GM18868 (cell line): ENCODE data around the gene HPSE.
"Not testable (repeated sequence)": the region's sequence is repeated elsewhere in the genome, so short reads cannot be mapped to it uniquely, and the experiment has no call there.

ENCODE experiments used
- ATAC-seq: cut with Tn5 transposase; IDR thresholded peaks from one replicate; pipeline ENCODE4 v1.9.1; 2021; ENCODE audit warnings: mild to moderate bottlenecking, moderate library complexity; ENCODE audit not compliant: unreplicated experiment

HPSE gene

DNA sequence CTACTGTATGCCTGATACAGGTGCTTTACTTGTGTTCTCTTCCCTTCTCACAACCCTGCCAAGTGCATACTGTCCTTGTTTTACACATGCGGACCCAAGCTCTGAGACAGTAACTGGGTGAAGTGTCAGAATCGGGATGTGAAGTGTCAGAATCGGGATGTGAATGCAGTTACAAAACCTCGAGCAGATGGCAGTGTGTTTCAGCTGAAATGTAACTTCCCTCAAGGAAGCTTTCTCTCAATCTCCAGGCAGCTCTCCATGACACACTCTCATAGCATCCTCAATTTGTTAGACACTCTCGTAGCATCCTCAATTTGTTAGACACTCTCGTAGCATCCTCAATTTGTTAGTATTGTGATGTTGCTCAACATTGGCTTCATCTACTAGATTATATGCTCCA is 1.1 kb upstream of the HPSE start:
- ATAC-seq: no peak

DNA sequence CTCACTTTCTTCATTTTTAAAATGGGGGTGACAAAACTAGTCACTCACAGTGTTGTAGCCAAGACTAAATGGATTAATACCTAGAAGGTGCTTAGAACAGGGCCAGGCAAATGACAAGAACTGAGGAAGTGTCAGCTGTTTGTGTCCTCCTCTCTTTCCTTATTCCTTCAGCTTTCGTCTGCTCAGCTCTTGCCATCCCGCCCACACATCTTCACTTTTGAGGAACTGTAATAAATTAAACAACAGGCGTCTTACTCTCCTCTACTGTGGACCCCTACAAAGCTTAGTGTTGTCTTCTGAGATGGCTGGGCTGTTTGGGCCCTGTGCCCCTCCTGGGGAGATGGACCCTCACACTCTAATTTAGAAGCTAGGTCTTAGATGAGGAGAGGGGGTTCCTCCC is 2.7 kb downstream of the HPSE start:
- no peak for ATAC-seq

DNA sequence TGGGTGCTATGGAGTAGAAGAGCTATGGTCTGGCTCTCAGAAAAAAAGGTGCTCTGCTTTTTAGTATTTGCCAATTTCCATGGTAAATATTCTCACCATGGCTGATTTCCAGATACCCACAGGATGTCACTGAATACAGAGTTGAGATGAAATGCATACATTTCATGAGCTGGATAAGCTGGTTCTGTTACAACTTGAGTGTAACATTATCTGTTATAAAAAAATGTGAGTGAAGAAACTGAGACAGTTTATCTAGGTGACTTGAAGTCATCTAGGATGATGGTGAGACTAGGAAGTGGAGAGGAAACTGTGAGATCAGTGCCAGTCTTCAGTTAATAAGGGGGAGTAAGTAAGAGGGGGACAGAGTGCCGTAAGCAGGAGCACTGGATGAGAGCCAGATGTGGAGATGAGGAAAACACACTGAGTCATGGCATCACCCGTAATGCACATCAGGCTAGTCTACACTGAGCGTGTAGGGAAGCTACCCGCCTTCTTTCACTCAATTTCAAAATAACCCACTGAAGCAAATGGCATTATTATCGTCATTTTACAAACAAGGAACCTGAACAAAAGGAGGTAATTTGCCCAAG is 5.0 kb downstream of the HPSE start:
- ATAC-seq: no peak

DNA sequence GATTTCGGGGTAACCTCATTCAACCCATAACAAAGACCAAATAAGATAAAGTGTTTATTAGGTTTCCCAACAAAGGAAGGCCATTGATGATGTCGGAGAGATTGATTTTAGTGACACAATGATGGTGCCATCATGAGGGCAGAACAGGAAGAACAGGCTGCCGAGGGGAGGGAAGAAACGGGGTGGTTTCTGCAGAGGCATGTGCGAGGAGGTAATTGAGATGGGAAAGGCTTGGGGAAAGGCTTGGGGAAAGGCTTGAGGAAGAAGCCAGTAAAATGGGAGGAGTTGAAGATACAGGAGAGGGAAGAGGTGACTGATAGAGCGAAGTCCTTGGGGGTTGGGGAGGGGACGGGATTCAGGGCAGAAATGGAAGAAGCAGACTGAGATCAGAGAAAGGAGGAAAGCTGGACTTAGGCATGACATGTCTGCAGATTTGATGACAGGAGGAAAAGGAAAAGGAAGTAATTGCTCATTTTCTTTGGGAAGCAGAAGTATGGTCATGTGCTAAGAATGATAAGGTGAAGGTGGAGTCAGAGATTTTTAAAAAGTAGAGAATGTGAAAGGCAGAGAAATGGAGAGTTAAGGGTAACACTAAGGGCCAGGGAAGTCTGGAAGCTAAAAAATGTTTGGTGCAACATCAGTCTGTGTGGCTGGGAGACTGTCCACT is 6.0 kb downstream of the HPSE start:
- no peak for ATAC-seq

DNA sequence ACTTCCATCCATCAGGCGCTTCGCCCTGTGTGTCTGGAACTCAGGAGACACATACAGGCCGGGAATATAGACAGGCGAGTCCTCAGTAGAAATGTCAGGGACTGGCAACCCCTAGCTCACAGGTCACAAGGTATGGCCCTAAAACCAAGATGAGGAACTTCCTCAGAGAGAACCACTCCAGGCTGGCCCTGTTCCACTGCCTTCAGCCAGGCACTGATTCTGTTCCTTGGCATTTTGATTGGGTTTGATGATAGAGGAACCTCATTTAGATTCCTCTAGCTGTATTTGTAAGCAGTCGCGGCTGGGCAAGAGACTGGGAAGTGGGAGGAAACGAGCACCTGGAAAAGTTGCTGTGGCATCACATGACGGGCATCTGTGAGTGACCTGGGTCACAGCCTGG is 8.1 kb downstream of the HPSE start:
- ATAC-seq: no peak

DNA sequence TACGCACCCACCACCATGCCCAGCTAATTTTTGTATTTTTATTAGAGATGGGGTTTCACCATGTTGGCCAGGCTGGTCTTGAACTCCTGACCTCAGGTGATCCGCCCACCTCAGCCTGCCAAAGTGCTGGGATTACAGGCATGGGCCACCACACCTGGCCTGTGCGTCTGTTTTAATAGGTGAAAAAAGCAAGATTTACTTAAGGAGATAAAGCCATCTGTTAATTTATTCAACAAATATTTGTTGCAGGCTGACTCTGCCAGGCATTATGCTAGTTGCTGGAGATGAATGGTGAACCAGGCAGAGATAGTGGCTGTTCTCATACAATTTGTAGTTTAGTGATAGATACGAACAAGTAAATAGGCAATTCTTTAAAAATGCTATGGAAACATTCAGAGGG is 9.3 kb downstream of the HPSE start:
- ATAC-seq: not testable (repeated sequence)

DNA sequence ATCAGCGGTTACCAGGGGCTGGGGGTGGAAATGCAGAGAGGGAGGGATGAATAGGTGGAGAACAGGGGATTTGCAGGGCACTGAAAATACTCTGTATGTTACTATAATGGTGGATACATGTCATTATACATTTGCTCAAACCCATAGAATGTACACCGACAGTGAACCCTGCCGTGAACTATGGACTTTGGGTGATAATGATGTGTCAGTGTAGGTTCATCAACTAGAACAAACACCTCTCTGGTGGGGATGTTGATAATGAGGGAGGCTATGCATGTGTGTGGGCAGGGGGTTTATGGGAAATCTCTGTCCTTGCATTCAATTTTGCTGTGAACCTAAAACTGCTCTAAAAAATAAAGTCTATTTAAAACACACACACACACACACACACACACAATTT is 11.5 kb downstream of the HPSE start:
- ATAC-seq: no peak

DNA sequence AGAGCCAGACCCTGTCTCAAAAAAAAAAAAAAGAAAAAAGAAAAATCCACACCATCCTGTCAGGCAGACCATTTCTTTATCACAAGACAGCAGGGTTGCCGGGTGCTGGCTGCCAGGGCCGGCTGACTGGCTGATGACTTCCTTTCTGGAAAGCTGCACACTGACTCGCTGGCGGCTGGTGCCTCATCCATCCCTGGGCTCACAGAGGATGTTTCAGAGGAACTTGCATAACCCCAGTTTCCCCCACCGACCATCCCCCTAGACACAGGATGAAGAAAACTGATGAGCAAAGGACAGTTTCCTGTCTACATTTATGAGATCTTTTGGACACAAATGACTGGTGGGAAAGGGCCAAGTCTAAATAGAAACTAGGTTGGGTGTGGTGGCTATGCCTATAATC is 14.1 kb downstream of the HPSE start:
- ATAC-seq: no peak

DNA sequence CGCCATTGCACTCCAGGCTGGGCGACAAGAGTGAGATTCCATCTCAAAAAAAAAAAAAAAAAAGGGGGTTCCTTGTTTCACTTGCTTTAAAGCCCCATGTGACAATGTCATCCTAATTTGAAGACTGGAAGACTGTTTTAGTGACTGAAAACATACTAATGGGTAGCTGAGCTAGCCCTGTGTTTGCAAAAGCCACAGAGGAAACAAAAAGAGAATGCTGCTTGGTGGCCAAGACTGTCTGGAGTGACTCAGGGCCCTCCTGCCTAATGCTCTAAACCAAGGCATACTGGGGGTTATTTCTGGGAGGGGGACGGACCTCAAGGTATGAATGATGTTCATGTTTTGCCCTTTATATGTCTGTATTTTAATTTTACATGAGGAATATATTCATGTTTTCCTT is 16.0 kb downstream of the HPSE start:
- no peak for ATAC-seq

DNA sequence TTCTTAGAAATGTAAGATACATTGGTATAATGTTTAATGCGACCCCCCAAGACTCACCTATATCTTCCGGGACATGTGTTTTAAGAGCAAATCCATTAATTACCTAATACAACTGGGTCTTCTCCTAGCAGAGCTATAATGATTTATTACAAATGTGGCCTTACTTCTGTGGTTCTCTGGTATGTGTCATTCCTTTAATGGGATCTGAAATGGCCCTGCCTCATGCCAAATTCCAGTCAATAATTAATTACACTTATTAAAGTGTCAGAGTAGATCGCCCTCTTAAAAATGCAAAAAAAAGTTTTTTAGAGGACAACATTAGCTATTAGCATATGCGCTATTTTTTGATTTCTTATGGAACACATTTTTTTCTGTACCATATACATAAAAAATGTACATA is 17.0 kb downstream of the HPSE start:
- ATAC-seq: no peak

DNA sequence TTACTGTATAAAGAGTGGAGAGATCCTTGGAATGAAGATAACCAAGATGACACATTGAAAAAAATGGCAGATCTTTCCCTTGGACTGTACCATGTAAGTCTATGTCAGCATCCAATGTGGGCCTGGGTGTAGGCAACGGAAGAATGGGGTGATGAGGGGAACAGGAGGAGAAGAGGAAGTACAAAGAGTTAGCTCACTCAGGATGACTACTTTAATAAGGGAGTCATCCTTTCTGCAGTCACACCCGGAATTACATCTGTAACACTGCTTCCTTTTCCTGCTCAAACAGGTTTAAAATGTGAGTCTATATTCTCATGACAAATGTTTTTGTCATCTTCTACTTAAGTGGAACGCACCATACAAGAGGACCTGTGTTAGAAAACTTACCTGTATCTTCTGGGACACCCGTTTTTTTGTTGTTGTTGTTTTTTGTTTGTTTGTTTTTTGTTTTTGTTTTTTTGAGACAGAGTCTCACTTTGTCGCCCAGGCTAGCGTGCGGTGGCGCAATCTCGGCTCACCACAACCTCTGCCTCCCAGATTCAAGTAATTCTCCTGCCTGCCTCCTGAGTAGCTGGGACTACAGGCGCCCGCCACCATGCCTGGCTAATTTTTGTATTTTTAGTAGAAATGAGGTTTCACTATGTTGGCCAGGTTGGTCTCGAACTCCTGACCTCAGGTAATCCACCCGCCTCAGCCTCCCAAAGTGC is 18.0 kb downstream of the HPSE start:
- ATAC-seq: no peak

DNA sequence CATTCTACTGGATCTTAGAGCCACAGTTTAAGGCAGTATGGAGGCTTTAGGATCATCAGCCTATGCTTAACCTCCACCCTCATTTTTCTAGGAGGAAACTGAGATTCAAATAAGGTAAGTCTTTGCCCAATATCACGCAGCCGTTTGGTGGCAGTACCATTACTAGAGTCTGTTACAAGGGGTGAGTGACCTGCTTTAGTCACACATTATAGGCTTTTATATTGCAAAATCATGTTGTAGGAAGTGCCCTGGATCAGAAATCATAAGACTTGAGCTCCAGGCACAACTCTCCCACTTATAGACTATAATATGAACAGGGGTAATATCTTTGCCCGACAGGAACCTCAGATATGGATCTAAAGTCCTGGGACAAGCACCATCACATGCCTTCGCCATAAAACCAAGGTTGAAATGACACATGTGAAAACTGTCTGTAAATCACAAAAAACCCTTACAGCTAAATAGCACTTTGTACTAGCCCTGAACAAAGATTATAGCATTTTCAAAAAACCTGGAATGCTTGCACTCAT is 19.2 kb downstream of the HPSE start:
- ATAC-seq: no peak

DNA sequence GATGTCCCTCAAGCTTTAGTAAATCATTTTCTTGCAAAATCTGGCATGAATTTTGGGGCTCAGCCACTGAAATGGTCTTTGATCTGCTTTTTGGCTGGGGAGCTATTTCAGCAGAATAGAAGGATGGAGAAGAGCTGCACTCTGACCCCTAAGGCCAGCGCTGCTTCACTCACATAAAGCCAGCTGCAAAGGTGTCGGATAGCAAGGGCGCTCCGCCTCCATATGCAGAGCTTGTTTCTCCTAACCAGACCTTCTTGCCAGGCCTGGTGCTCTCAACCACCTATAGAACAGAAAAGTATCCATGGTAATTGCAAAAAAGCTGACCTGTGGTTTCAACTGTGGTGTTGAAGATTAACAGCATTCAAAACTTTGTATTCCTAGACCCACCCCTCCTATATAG is 26.0 kb downstream of the HPSE start:
- ATAC-seq: no peak

DNA sequence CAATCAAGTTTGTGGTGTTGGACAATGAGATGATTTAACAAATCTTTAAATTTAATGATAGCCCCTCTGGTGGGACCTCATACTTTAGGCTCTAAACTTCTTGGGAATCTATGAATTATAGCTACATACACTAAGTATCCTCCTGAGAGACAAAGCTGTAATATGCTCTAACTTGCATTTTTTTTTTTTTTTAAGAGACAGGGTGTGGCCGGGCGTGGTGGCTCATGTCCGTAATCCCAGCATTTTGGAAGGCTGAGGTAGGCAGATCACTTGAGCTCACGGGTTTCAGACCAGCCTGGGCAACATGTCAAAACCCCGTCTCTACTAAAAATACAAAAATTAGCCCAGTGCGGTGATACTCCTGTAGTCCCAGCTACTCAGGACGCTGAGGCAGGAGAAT is 26.7 kb downstream of the HPSE start:
- no peak for ATAC-seq

DNA sequence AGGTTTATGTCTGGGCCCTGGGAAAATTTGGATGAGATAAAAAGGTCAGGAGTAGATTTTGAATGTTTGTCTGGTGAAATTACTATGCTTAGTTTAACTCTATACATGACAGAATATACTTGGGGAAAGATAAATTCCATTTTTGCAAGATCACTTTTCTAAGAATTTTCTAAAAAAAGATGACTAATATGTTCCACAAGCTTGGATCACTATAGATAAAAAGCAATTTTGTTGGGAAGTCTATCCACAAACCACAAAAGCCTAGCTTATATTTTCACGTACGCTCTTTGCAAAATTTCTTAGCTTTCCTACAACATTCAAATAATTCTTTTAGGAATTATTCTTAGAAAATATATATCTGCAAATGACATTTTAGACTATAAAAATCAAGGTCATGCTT is 29.5 kb downstream of the HPSE start:
- no peak for ATAC-seq

DNA sequence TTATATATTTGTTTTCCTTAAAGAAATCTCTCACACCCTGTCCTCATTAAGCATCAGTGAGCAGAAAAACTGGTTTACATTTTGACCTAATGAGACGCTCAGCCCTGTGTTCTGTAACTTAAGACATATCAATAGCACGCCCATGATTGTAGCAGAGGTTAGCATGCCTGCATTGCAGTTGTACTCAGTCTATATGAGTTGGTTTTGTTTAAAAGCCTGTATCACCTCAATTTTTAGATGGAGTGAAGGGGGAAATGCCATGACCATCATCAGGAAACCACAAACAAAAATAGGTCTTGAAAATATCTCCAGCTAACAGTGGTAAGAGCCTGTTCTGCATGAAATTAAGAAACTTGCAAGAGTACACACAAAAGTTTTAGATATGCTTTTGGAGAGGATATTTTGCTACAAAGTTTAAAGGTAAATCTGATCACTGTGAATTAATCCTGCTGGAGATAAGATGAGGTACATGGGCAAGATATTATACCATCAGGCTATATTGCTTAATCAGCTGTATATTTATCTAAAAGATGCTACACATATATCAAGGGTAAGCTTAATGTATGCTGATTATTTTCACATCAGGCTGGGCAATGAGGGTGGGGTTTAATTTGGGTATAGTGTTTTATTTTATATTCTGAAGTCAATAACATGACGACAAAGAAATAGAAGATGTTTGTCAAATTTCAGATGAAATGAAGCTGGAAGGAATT is 36.9 kb downstream of the HPSE start:
- ATAC-seq: peak; percentile 51

DNA sequence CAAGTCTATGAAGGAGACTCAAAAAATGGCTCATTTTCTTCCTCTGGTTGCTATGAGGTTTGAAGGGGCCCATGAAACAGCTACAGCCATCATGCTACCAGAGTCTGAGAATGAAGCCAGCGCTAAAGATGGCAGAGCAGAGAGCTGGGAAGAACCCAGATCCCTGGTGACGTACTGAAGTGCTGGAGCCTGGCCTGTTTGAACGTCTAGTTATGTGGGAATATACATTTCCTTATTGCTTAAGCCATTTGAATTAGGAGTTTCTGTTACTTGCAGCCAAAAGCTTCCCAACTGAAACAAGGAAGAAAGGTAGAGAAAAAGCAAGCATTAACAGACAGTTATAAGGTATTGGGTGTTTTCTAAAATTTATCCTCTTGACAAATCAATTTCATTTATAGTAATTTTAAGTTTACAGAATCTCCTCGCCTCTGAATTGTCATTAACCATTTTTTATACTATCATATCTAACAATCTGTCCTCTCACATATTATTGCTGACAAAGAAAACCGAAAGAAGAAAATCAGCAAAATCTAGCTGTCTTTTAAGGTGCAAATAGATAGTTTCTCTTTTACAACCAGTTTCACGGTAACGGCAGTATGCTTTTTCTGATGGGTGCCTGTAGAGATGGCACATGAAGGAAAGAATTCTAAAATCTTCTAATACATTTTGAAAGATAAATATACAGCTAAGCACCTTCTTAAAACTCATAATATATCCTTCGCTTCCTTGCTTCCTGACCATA is 41.2 kb downstream of the HPSE start:
- ATAC-seq: no peak

DNA sequence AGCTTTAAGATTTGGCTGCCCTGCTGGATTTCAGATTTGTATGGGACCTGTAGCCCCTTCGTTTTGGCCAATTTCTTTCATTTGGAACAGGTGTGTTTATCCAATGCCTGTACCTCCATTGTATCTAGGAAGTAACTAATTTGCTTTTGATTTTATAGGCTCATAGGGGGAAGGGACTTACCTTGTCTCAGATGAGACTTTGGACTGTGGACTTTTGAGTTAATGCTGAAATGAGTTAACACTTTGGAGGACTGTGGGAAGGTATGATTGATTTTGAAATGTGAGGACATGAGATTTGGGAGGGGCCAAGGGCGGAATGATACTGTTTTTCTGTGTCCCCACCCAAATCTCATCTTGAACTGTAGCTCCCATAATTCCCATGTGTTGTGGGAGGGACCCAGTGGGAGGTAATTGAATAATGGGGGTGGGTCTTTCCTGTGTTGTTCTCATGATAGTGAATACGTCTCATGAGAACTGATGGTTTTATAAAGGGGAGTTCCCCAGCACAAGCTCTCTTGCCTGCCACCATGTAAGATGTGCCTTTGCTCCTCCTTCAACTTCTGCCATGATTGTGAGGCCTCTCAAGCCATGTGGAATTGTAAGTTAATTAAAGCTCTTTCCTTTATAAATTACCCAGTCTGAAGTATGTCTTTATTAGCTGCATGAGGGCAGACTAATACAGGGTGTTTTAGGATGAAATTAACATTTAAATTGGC is 44.4 kb downstream of the HPSE start:
- ATAC-seq: not testable (repeated sequence)

DNA sequence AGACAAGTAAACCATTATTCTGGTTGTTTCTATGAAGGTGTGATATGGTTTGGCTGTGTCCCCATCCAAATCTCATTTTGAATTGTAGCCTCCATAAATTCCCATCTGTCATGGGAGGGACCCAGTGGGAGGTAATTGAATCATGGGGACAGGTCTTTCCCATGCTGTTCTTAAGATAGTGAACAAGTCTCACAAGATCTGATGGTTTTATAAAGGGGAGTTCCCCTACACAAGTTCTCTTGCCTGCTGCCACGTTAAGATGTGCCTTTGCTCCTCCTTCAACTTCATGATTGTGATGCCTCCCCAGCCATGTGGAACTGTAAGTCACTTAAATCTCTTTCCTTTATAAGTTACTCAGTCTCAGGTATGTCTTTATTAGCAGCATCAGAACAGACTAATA is 46.3 kb downstream of the HPSE start:
- ATAC-seq: not testable (repeated sequence)

DNA sequence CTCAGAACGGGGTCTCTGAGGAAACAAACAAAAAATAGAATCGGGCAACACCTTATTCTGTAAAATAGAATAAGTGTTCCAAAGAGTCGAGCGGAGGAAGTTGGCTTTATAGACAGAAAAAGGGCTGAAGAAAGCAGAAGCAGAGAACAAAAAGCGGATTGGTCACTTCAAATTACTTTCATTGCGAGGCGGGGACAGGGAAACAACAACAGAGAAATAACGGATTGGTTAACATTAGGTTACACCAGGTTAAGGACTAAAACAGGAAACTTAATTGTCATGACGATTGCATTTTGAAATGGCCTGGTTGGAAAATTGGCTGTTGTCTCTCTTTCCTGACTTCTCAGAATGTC is 49.6 kb downstream of the HPSE start:
- ATAC-seq: no peak
